GM18858 (cell line): Measurements from ENCODE around the gene NACC1.

Experiments used
- ATAC-seq: cut with Tn5 transposase; IDR thresholded peaks from one replicate; pipeline ENCODE4 v1.9.1; 2021; ENCODE audit not compliant: unreplicated experiment

NACC1 gene

DNA sequence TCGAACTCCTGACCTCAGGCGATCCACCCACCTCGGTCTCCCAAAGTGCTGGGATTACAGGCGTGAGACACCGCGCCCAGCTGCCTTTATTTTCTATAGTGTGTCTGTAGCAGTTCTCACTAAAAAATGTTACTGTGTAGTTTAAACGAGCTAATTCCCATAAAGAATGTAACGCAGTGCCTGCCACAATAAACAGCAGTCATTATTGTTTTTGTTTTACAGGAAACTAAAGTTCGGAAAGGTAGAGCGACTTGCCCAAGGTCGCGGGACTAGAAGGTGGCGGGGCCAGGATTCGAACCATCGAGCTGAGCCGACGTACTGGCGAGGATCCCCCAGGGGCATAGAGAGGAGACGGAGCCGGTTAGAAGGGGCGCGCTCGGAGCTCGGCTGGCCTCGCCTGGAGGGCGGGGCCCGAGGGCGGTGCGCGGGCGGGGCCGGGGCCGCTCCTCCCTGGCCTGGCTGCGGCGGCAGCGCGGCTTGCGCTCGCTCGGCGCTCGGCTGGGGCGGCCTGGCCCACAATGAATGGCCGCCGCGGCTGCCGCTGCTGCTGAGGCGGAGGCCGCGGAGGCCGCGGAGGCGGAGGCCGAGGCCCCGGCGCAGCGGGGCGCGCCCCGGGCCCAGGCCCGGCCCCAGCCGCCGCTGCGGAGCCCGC lies at the start of gene NACC1:
NACC1 (plus strand) TSS at position 493 of the 652 bp plus-strand sequence. CDS start 16,944 bp downstream, outside the sequence.
- ATAC-seq: no peak

DNA sequence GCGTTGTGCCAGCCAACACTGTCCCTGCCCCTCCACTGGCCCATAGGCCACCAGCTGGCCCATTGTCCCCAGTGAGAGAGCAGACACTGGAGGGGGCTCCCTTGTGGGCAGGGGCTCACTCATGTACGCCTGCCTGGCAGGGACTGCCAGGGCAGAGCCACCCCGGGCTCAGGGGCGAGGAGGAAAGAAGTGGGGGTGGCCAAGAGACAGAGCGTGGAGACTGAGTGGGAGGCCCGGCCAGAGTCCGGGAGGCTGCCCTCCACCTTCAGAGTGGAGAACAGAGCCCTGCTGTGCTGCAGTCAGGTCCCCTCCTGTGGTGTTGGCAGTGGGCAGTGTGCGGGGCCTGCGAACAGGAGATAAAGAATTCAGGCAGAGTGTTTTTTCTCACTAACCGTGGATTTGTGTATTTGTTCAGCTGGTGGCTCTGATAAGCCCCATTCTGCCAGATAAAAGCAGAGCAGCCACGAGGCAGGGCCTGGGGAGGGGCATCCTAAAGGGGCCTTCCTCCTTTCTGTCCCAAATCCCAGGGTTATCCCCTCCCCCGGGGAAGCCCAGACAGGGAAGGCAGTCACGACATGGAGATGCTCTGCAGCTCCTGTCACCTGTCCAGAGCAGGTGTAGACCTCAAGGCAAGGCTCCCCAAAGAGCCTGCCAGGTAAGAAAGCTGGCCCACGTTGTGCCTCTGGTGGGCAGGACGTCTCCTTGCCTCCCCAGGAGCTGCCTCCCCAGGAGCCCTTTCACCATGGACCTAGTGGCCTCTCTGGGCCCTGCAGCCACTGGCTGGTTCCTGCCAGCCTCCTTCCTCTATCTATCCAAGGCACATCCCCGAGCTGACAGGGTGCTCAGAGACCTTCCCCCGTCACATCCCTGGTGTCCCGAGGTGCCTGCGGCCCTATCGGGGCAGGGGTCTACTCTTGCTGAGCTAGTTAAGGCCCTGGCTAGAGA lies 48.4 kb upstream of the NACC1 start:
- no peak for ATAC-seq

DNA sequence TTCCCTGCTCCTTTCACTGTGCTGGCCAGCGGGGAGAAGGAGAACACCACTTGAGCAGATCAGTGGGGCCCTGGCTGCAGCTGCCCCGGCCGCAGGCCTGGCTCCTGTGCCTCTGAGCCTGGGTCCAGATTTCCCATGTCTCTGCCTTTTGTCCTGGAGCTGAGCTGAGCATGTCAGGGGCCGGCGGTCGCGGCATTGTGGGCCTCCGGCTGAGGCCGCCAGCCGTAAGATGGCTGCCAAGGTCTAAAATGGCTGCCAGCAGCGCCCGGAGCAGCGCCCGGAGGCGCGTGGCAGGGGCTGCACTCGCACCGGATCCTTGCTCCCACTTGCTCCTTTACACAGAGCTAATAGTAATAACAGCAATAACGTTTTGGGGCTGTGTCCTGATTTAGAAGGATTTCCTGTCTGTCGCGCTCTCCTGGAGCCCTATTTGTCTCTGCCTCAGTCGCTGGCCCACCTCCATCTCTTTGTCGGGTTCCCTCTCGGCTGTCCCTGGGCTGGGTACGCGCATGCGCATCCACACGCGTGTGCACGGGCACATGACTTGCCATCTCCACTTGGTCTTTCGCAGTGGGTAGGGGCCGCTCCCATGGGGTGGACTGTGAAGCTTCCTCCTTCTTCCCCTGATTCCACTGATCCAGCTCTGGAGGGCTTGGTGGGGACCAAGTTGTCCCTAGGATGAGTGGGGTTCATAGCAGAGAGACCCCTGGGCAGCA lies 47.5 kb upstream of the NACC1 start:
- no peak for ATAC-seq

DNA sequence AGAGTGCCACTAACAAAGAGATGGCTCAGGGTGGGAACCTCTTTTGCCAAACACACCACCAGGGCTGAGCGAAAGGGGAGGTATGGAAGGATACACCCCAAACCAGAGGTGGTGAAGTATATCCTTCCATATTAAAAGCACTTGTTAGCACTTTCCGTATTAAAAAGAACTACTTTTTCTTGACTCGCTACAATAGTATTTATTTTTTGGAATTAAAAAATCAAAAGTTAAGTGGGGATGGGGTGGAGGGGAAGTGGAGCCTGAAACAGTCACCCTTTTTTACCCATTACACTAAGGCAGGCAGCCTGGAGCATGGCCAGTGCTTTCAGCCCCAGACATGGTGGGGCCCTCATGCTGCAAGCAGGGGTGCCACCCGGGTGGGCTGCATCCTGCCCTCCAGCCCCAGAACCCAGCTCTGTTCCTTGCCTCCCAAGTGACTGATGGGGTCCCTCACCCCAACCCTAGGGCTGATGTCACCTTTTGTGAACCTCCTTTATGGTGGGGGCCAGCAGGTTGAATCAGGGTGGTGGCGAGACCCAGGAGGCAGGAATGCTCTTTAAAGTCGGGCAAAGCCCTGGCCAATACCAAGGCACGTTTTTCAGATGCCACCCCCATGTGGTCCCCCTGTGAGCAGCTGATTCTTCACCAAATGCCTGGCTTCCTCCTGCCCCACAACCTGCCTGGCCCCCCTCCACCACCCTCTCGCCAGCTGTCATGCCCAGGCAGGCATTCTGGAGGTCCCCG lies 46.4 kb upstream of the NACC1 start:
- no peak for ATAC-seq

DNA sequence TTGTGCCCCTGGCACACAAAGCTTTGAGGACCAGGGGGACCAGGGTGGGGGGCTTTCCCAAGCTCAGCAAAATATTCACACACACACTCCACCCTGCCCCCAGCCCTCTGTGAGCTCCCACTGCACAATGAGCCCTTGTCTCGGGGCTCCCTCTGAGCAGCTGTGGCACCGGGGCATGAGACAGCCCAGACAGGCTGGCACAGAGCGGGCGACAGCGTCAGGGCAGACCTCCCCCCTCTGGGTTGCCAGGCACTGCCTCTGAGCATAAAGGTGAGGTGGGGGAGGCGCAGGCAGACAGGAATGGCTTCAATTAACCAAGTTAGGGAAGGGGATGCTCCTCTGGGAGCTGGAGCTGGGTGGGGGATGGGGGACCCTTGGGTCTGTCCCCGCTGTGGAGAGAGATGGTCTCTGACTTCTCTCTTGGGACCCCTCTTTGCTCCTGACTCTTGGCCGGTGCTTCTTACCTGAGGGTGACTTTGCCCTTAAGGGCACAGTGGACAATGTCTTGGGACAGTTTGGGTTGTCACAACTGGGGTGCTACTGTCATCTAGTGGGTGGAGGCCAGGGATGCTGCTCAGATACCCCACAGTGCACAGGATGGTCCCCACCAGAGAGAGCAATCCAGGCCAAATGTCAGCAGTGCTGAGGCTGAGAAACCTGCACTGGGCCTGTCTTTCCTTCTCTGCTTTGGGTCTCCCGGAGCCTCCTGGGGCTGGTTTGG lies 45.7 kb upstream of the NACC1 start:
- no peak for ATAC-seq

DNA sequence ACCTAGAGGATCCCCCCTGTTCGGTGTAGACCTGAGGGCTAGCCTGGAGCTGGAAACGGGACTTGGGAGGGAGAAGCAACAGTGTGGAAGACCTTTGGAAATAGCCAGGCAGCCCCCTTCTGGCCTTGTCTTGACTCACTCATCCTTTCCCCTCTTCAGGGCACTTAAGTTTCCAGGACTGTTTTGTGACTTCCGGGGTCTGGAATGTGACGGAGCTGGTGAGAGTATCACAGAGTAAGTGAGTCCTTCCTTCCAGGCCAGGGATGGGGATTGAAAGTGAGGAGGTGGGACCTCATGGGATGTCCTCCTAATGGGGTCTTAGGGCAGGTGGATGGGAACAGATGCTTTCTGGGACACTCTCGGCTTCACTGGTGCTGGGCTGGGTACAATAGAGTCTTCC lies 44.8 kb upstream of the NACC1 start:
- ATAC-seq: no peak

DNA sequence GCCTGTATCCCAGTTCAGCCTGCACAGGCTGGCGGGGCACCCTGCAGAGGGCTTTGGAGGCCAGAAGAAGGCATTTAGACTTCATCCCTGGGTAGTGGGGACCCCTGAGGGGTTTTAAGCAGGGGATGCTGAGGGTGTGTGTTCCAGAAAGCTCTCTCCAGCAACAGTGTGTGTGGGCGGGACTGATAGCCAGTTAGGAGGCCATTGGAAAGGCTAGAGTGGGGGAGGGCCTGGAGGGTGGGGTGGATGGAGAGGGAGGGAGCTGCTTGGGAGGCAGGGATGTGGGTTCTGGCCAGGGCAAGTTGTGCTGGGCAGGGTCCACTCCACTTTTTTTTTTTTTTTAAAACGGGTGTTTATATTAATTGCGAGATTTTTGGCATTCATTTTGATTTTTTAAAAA lies 43.7 kb upstream of the NACC1 start:
- ATAC-seq: no peak

DNA sequence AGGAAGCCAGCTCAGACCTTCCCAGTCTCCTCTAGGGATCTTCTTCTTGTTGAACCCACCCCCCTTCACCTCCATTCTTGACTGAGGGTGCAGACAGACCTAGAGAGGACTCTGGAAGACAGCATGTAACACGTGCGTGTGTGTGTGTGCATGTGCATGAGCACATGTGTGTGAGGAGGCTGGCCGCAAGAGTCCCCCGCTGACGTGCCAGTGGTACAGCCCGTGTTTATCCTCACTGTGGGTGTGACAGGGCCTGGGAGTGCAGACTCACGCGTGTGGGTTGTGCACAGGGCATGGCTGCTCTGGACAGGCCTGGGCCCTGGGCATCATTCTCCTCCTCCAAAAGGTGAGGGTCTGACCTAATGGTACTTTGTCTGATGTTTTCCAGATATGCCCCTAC lies 41.7 kb upstream of the NACC1 start:
- no peak for ATAC-seq

DNA sequence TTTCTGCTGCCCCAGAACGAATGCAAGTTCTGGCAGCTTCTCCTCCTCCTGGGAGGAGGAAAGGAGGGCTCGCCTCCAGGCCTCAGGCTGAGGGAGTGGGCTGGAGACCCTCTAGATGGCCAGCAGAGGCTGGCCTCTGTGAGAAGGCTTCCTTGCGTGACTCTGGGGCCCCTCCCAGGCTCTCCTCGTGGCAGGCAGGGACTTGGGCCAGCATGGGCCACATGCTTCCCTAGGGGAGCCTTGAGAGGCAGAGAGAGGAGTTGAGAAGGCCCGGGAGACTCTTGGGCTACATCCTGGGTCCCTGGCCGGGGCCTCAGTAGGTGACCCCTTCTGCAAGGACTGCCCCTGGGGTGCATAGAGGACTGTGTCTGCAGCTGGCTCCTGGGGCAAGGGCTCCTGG lies 41.3 kb upstream of the NACC1 start:
- no peak for ATAC-seq

DNA sequence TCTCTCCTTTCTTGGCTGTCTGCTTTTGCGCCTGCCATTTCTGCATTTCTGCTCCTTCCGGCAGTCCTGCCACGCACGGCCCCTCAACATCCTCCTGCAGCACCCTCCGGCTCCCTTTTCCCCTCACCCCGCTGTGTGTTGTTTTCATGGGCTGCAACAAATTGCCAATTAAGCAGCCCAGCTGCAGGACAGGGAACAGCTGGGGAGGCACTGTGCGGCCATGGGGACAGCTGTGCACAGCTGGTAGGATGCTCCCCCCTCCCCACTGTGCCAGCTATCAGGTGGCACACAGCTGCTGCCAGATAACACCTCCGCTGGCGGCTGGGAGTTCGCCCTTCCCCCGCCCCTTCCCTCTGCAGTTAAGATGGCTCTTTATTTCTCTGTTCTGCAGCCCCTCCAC lies 40.8 kb upstream of the NACC1 start:
- no peak for ATAC-seq

DNA sequence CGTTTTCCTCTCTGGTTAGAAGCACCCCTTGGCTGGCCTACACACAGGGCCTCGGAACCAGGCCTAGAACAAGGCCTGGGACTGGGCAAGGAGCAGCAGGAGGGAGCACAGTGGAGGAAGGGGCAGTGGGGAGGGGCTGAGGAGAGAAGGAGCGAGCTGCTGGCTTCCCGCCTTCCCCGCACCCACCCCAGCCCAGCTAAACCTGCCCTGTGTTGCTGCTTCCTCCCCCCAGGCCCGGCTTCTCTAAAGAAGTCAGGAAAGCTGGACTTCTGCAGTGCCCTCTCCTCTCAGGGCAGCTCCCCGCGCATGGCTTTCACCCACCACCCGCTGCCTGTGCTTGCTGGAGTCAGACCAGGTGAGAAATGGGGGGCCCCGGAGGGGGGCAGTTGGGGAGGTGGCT lies 39.7 kb upstream of the NACC1 start:
- ATAC-seq: no peak

DNA sequence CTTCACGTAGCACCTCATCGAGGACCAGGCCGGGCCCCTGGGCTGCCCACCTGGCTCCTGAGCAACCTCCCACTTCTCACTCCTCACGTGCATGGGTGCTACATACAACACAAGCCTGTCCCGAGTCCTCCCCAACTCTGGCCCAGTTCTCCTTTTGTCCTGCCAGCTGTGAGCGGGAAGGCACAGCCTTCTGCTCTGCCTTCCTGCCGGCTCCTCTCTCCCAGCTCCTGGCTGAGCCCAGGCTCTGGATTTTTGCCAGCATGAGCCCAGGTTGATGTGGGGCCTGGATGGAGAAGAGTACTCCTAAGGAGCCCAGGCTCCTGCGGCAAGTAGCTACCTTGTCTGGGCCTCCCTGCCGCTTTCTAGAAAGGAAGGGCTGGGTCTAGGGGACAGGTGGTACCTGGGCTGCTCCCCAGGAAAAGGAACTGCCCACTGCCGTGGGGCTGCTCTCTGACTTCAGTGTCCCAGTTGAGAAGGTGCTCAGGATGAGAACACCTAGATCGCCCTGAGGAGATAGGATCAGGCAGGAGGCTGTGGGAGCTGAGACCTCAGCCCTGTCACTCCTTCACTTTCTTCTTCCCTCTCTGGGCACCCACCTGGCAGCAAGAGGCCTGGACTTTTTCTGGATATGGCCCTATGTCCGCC lies 39.0 kb upstream of the NACC1 start:
- no peak for ATAC-seq

DNA sequence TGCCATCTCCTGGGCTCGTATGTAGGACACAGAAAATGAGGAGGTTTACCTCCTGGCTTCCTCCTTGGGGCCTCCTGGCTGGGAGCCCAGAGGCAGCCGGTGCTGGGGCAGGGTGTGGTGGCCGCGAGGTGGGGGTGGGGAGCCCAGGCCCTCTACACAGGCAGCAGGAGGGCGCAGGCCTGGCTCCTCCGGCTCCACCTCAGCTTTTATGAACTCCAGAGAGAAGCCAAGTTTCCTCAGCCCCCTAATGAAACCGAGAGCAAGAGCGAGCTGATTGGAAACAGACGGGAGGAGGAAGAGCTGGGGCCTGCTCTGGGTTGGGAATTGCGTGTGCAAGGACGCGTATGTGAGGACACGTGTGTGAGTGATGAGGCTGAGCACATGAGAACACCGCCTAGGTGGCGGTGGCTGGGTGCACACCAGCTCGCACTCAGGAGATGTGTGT lies 38.5 kb upstream of the NACC1 start:
- ATAC-seq: no peak

DNA sequence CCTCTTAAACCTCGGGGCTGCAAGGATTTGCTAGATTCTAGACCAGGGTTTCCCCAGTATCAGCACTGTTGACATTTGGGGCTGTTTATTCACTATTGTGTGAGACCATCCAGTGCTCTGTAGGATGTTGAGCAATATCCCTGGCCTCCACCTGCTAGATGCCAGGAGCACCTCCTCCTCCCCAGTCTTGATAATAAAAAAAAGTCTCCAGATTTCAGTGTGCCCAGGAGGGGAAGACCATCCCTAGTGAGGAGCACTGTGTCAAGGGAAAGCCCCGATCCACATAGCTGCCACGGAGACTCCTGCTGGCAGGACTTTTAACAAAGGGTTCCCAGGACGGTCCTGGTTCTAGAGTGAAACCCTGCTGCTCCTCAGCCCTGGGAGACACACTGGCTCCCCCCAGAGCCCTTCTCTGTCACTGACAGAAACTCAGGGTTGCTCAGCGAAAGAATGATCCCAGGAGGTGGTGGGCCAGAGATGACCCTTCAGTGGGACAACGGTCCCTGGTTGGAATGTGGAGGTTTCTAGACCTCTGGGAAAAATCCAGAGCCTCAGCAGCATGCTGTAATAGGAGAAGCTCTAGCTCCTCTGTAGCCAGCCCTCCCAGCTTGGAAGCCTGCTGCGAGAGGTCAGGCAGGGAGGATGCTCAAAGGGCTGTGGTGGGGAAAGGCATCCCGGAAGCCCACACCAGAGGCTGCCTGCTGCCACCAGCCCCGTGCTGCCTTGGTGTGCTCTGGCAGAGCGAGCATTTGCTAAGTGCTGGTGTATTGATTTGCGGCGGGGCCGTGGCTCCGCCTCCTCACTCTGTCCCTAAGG lies 35.7 kb upstream of the NACC1 start:
- no peak for ATAC-seq

DNA sequence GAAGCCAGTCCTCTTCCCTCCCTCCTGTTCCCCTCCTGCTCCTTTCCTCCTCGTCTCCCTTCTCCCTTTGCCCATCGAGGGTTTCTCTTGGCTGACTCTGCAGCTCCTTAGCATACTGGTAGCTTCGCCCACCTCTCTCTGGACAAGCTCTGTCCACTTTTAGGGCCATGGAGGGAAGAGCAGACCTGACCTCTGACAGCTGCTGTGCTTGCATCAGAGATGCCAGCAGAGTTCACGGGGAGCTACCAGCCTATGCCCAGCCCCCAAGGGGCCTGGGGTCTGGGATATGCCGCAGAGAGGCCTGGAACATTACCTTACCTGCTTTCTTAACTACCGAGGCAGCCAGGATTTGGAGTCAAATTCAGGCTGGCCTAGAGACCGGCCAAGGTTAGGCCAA lies 35.1 kb upstream of the NACC1 start:
- no peak for ATAC-seq

DNA sequence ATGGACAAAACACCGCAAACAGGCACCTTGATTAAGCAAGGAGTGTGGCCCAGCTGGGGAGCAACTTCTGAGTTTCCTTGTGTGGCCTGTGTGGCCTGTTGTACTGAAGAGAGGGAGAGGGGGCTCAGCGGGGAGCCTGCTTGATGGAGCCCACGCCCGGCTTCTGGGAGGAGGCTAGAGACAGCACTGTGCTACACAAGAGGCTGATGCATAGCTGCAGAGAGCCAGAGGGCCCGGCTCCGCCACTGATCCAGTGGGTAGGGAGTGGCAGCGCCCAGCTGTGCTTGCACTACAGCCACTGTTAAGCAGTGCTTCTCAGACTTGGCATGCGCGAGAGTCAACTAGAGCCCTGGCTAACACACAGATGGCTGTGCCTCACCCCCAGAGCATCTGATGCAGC lies 34.4 kb upstream of the NACC1 start:
- ATAC-seq: no peak

DNA sequence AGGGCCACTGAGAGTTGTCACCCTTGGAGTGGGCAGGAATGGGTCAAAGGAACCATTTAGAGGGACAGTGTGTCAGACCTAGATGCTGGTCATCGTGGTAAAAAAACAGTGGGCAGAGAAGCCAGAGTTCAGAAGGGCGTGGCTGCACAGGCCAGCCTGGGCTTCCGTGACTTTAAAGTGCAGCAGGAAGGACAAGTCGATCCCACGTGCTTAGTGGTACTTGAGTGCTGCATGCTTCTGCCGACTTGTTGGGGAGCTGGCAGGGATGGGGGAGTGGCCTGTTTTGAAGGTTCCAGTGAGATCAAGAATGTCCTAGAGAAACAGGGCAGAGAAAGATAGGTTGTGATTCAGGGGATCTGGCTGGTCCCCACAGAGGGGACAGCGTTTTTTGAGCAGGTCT lies 32.4 kb upstream of the NACC1 start:
- ATAC-seq: no peak

DNA sequence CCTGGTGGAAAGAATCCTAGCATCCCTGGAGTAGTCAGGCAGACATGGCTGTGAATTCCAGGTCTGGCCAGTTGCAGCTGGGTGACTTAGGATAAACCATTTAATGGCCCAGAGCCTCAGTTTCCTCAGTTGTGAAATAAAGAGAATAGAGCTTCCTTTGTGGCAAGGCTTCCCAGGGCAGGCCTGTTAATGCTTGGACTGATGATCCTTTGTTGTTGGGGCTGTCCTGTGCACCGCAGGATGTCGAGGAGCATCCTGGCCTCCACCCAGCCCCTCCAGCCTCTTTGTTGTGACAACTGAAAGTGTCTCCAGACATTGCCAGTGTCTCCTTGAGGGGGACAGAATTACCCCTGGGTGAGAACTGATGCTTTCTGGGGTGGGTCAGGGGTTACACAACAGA lies 31.7 kb upstream of the NACC1 start:
- no peak for ATAC-seq

DNA sequence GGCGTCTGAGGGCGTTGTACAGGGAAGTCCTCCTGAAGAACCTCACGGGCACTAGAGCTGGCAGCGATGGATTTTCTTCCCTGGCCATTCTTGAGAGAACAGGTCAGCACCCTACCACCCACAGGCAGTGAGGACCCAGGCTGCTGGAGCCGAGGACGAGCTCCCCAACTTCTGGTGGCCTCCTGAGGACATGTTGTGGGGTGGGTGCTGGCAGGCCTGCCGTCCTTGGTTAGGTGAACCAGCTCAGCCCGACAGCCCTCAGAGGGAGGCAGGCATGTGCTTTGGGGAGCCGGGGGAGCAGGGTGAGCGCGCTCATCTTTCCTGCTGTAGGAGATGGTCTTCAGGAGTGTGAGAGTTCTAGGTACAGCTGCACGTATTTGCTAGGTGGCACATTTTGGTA lies 30.8 kb upstream of the NACC1 start:
- ATAC-seq: no peak
